Measurements from ENCODE around the gene EGFL7. TPM values are rescaled to one million over a fixed set of nuclear protein-coding genes. Genes with fewer than 3 reads are reported as not detected.

EGFL7 gene
- total RNA-seq, 2 experiments from 2014 or later: 0.28 to 0.30 TPM

DNA sequence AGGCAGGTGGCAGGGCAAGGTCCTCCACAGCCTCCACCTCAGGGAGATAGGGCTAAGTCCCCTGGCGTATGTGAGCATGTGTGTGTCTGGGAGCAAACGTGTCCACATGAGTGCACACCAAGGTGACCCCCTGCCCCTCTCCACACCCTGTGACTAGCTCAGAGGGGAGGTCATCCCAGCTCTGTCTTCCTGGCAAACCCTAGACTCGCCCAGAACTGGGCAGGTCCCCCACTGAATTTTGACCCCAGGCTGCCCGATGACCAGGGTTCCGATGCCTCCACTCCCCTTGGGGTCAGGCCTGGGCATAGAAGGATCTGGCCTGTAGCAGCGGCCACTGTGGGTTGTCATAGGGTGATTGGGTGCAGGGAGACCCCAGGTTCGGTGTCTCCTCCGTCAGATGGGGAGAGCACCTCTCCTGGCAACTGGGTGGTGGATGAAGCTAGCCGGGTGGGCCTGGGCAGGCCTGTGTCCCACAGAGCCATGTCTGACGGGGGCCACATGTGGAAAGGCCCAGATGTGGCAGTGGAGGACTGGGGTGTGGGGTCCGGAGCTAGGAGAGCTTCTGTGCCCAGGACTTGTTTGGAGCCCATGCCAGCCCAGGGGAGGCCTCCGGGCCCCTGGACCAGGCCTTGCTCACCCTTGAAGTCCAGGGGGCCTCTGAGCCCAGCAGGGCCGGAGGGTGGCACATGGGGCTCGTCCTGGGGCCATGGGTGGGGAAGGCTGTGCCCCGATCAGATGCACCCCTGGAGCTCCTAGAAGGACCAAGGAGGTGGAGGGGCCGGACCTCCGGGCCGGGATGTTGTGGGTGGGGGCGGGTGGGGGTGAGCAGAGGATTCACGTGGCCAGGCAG is 55.9 kb downstream of the EGFL7 start:
- H3K36me3 Mint-ChIP-seq (ENCODE audit: low read depth): peaks cover 9% of the 10 kb centered on the region
- H3K4me1 Mint-ChIP-seq: peaks cover 7% of the 10 kb centered on the region
- DNase-seq: no peak
- H3K27me3 Mint-ChIP-seq: peaks cover 8% of the 10 kb centered on the region
- no peak overlapping the region for H3K27ac Mint-ChIP-seq
- H3K4me3 Mint-ChIP-seq: no peak overlapping the region
- no peaks in the 10 kb centered on the region for H3K9me3 Mint-ChIP-seq
- CTCF ChIA-PET: interaction anchor here (1.6 kb wide), 1 partner anchor 8 kb away, joined by 4 read pairs; no protein-coding TSS in a partner anchor
- POLR2A ChIA-PET: interaction anchor here (1.7 kb wide), 1 partner anchor 9 kb away, joined by 15 read pairs; no protein-coding TSS in a partner anchor

DNA sequence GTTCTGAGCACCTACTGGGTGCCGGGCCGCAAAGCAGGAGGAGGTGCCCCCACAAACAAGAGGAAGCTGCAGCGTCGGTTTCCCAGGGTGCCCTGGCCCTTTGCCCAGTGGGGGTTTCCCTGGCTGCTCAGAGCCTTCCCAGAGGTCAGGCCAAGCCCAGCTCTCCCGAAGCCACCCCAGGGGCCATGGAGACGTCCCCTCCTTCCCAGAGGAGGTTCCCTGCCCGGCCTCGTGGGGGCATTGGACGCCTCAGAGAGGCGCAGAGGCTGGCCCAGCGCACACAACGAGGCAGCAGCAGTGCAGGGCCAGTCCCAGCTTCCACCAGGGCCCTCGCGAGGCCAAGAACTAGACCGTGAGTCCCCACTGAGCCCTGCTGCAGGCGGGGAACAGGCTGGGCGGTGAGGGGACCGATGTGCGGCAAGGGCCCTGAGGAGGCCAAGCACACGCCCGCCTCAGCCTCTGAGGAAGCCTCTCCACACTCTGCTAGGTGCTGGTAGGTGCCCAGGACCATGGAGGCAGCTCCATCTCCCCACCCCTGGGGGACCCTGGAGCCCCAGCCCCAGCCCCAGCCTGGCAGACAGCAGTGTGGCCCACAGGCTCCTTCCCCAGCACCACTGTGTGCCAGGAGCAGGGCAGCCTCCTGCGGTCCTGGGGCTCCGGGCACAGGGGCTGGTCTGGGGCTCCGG is 56.6 kb downstream of the EGFL7 start:
- H3K27me3 Mint-ChIP-seq: peaks cover 3% of the 10 kb centered on the region
- peaks cover 16% of the 10 kb centered on the region for H3K36me3 Mint-ChIP-seq (ENCODE audit: low read depth)
- H3K4me3 Mint-ChIP-seq: no peak overlapping the region
- no peak for DNase-seq
- ChIA-PET POLR2A (interaction anchor here (1.7 kb wide), 1 partner anchor 8 kb away, joined by 15 read pairs; no protein-coding TSS in a partner anchor), CTCF (no interaction called here)
- no peaks in the 10 kb centered on the region for H3K9me3 Mint-ChIP-seq
- peaks cover 13% of the 10 kb centered on the region for H3K4me1 Mint-ChIP-seq
- no peak overlapping the region for H3K27ac Mint-ChIP-seq

DNA sequence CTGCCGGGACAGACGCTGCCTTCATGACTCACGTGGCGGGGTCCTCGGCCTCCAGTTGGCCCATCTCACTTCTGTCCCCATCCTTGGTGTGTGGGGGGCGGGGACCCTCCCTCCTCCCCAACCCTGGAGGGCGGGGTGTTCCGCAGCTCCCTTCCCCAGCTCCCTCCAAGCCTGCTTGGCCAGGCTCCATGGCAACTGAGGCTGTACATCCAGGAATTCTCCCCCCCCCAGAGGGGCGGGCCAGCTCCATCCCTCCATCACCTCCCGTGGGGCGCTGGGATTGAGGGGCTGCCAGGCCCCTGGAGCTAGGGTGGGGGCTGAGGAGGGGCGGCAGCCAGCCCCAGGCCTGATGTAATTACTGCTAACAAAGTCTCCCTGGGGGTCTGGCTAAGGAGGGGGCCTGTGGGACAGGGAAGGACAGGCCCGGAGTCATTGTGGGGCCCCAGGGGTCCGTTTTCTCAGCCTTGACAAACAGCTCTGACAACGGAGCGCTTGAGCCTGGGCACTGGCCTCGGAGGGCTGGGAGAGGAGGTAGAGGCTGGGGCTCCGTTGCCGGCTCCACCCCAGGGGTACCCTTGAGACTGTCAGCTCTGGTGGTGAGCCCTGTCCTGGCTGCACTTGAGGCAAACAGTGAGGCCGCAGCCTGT is 57.7 kb downstream of the EGFL7 start:
- POLR2A ChIA-PET: interaction anchor here (0.8 kb wide), 1 partner anchor 20 kb away, joined by 3 read pairs; no protein-coding TSS in a partner anchor
- H3K4me1 Mint-ChIP-seq: peaks cover 19% of the 10 kb centered on the region
- no peak for DNase-seq
- H3K27ac Mint-ChIP-seq: no peak overlapping the region
- peaks cover 3% of the 10 kb centered on the region for H3K27me3 Mint-ChIP-seq
- CTCF ChIA-PET: interaction anchor here (1.0 kb wide), 1 partner anchor 10 kb away, joined by 4 read pairs; no protein-coding TSS in a partner anchor
- H3K4me3 Mint-ChIP-seq: no peak overlapping the region
- H3K9me3 Mint-ChIP-seq: no peaks in the 10 kb centered on the region
- H3K36me3 Mint-ChIP-seq (ENCODE audit: low read depth): peaks cover 24% of the 10 kb centered on the region

GRCh38 chr9:136720898-136721338 is 58.2 kb downstream of the EGFL7 start:
- no peak overlapping the region for H3K27ac Mint-ChIP-seq
- H3K27me3 Mint-ChIP-seq: peaks cover 1% of the 10 kb centered on the region
- peaks cover 24% of the 10 kb centered on the region for H3K4me1 Mint-ChIP-seq
- no peaks in the 10 kb centered on the region for H3K9me3 Mint-ChIP-seq
- H3K4me3 Mint-ChIP-seq: no peak overlapping the region
- ChIA-PET POLR2A (interaction anchor here (0.8 kb wide), 1 partner anchor 20 kb away, joined by 3 read pairs; no protein-coding TSS in a partner anchor), CTCF (interaction anchor here (1.0 kb wide), 1 partner anchor 9 kb away, joined by 4 read pairs; no protein-coding TSS in a partner anchor)
- no peak for DNase-seq
- peaks cover 29% of the 10 kb centered on the region for H3K36me3 Mint-ChIP-seq (ENCODE audit: low read depth)

DNA sequence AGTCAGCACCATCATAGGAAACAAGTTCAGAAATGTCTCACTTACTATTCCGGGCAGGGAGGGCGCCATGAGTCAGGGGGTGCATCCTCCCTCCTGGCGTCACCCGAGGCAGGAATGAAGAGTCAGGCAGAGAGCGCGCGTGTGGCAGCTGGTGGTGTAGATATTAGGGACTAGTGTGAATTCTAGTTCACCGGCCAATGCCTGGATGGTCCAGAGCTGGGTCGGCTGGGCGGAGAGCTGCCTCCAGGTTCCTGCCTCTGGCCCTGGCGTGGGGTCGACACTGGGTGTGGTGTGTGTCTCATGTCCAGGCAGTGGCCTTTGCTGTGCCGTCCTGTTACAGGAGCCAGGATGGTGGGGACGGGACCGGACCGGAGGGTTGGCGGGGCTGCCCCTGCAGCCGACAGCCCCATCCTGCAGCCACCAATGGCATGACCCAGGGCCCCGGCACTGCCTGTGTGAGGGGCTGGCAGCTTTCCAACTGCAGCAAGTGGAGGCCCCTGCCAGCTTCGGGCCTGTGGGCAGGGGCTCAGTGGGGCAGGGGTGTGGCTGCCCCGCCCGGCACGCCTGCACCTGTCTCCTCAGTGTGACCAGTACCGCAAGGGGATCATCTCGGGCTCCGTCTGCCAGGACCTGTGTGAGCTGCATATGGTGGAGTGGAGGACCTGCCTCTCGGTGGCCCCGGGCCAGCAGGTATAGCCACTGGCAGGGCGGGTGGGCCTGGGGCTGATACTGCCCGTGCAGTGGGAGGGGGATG is 58.8 kb downstream of the EGFL7 start:
- Mint-ChIP-seq H3K9me3 (no peaks in the 10 kb centered on the region), H3K27ac (no peak overlapping the region), H3K4me1 (peaks cover 30% of the 10 kb centered on the region), H3K27me3 (no peaks in the 10 kb centered on the region), H3K36me3 (ENCODE audit: low read depth) (peaks cover 35% of the 10 kb centered on the region), H3K4me3 (no peak overlapping the region)
- CTCF ChIA-PET: interaction anchor here (1.0 kb wide), 1 partner anchor 9 kb away, joined by 4 read pairs; no protein-coding TSS in a partner anchor
- no peak for DNase-seq
- POLR2A ChIA-PET: interaction anchor here (0.8 to 1.2 kb wide), 2 partner anchors 21 to 28 kb away, joined by 3 read pairs; no protein-coding TSS in a partner anchor

Other genes with a start within 250 kb of the EGFL7 start
- 10 to 100 TPM; 19.5 to 21.6 TPM for gene INPP5E, start 223.1 kb upstream of the EGFL7 start, total RNA-seq
- 10 to 100 TPM; 56.1 to 61.0 TPM for gene SEC16A, start 179.9 kb upstream of the EGFL7 start, total RNA-seq
- 10 to 100 TPM; 58.8 to 59.8 TPM for gene NOTCH1, start 116.9 kb upstream of the EGFL7 start, total RNA-seq
- gene AGPAT2, start 24.5 kb downstream of the EGFL7 start, total RNA-seq: 10 to 100 TPM; 17.2 to 18.8 TPM
- gene DIPK1B, start 49.7 kb downstream of the EGFL7 start, total RNA-seq: under 1 TPM; 0.15 to 0.18 TPM
- gene LCN10, start 80.0 kb downstream of the EGFL7 start, total RNA-seq: not detected
- gene LCN6, start 85.6 kb downstream of the EGFL7 start, total RNA-seq: under 1 TPM in 1 of 2 experiments, not detected in 1; 0.40 TPM
- gene LCN8, start 95.3 kb downstream of the EGFL7 start, total RNA-seq: not detected
- not detected for gene LCN15, start 101.6 kb downstream of the EGFL7 start, total RNA-seq
- gene TMEM141, start 128.4 kb downstream of the EGFL7 start, total RNA-seq: 10 to 100 TPM; 39.6 to 42.9 TPM
- 1 to 10 TPM in 1 of 2 experiments, under 1 TPM in 1; 0.96 to 1.4 TPM for gene CCDC183, start 133.4 kb downstream of the EGFL7 start, total RNA-seq
- 10 to 100 TPM; 96.0 to 96.2 TPM for gene RABL6, start 145.0 kb downstream of the EGFL7 start, total RNA-seq
- 1 to 10 TPM; 8.7 TPM for gene AJM1, start 179.6 kb downstream of the EGFL7 start, total RNA-seq
- 10 to 100 TPM; 82.3 to 85.4 TPM for gene PHPT1, start 186.5 kb downstream of the EGFL7 start, total RNA-seq
- gene MAMDC4, start 189.4 kb downstream of the EGFL7 start, total RNA-seq: 10 to 100 TPM; 12.5 to 13.6 TPM
- gene EDF1, start 203.4 kb downstream of the EGFL7 start, total RNA-seq: 100 to 1,000 TPM; 301 to 316 TPM
- gene TRAF2, start 223.6 kb downstream of the EGFL7 start, total RNA-seq: 10 to 100 TPM; 43.6 to 45.7 TPM